KG1 (cell line): ENCODE results near the gene DNM1L.
A peak's percentile ranks its signal among the peaks of the same experiment; 100 is the strongest.
"Not testable (repeated sequence)": the region's sequence is repeated elsewhere in the genome, so short reads cannot be mapped to it uniquely, and the experiment has no call there.

ENCODE experiments used
- DNase-seq: peaks from one replicate; lab custom pipeline; 2025; lab: John Stamatoyannopoulos, UW

DNM1L gene

GRCh38 chr12:32697445-32697844, 18.3 kb downstream of the DNM1L start:
- no peak for DNase-seq

- no peak for DNase-seq
These were observed 19.2 kb downstream of the DNM1L start for GRCh38 chr12:32698285-32698684.

- not testable (repeated sequence) for DNase-seq
These were observed 20.3 kb downstream of the DNM1L start for GRCh38 chr12:32699437-32699836.

GRCh38 chr12:32702473-32702872, 23.4 kb downstream of the DNM1L start:
- DNase-seq: no peak

- DNase-seq: no peak
These were observed 23.8 kb downstream of the DNM1L start for GRCh38 chr12:32702946-32703345.

- DNase-seq: no peak
These were observed 26.7 kb downstream of the DNM1L start for GRCh38 chr12:32705783-32706182.

- DNase-seq: no peak
These were observed 27.4 kb downstream of the DNM1L start for GRCh38 chr12:32706335-32707024.

GRCh38 chr12:32708926-32709325, 29.8 kb downstream of the DNM1L start:
- DNase-seq: no peak

GRCh38 chr12:32714772-32715171, 35.7 kb downstream of the DNM1L start:
- DNase-seq: no peak

- DNase-seq: no peak
These were observed 39.8 kb downstream of the DNM1L start for GRCh38 chr12:32718926-32719325.

GRCh38 chr12:32725308-32725707, 46.2 kb downstream of the DNM1L start:
- DNase-seq: not testable (repeated sequence)

GRCh38 chr12:32726286-32726685, 47.2 kb downstream of the DNM1L start:
- no peak for DNase-seq

- no peak for DNase-seq
These were observed 48.1 kb downstream of the DNM1L start for GRCh38 chr12:32727237-32727636.

GRCh38 chr12:32734952-32735351, 55.9 kb downstream of the DNM1L start:
- no peak for DNase-seq

GRCh38 chr12:32736445-32736844, 57.3 kb downstream of the DNM1L start:
- no peak for DNase-seq

GRCh38 chr12:32737715-32738114, 58.6 kb downstream of the DNM1L start:
- DNase-seq: no peak

- DNase-seq: no peak
These were observed 60.2 kb downstream of the DNM1L start for GRCh38 chr12:32739279-32739678.

- no peak for DNase-seq
These were observed 63.0 kb downstream of the DNM1L start for GRCh38 chr12:32742133-32742532.

GRCh38 chr12:32743264-32743663, 64.2 kb downstream of the DNM1L start:
- DNase-seq: no peak

GRCh38 chr12:32753605-32754004, 74.5 kb downstream of the DNM1L start:
- no peak for DNase-seq

GRCh38 chr12:32754111-32754510, 75.0 kb downstream of the DNM1L start:
- DNase-seq: no peak

GRCh38 chr12:32755051-32755653, 76.1 kb downstream of the DNM1L start:
- DNase-seq: peak; percentile 82

GRCh38 chr12:32755654-32756475, 76.8 kb downstream of the DNM1L start, which contains the start of gene YARS2:
Gene YARS2, minus strand, starts transcription at chr12:32755897. Its CDS starts 23 bp downstream, at chr12:32755874.
- peak; percentile 86 for DNase-seq
